ENCODE results near the gene VPS16. TPM values are rescaled to one million over a fixed set of nuclear protein-coding genes. Genes with fewer than 3 reads are reported as not detected.

The VPS16 gene
- total and polyA plus RNA-seq, 2 of the 13 experiments (the other 11 are each of a cell fraction or from before 2014, with no cell fraction given): 34.2 to 35.4 TPM

DNA sequence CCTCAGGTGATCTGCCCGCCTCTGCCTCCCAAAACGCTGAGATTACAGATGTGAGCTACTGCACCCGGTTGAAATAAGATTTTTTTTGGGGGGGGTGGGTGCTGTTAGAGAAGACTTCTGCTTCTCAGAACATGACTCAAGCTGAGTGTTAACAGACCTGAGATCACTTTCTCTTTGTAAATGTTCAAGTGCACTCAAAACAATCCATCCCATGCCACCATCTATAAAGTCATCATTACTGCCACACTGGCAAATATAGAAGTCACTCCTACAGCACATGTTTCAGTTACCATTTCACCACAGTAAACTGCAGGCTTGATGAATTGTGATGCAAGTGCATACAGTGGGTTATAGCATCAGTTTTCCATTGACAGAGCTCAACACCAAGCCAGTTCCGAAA, 9.0 kb downstream of the VPS16 start:
- no peaks in the 10 kb centered on the region for H3K36me3 ChIP-seq (replicated peaks in 1 of 2; ENCODE audit: control insufficient read depth in 1 of 2, insufficient read depth in 2 of 2, low read length in 2 of 2)
- H3K4me3 ChIP-seq (replicated peaks in 1 of 3; ENCODE audit: insufficient read depth in 1 of 3, low read depth in 2 of 3, low read length in 3 of 3): no peak overlapping the region
- no peaks in the 10 kb centered on the region for H3K4me1 ChIP-seq (ENCODE audit: insufficient read depth, low read length)
- FAIRE-seq (no peak), DNase-seq (ENCODE audit: low spot score) (no peak), ATAC-seq (no peak)
- H3K9ac ChIP-seq (ENCODE audit: insufficient read depth, low read depth, low read length): no peak overlapping the region
- no peaks in the 10 kb centered on the region for H4K20me1 ChIP-seq (ENCODE audit: insufficient read depth, low read length)
- in situ Hi-C loops (cut with HindIII; ENCODE audit: extremely low pct_ligation_motif_present, low pct_unique_long_range_greater_than_20kb) (loop anchor here (10.0 kb wide), 1 partner anchor 95 kb away; no protein-coding TSS in a partner anchor), intact Hi-C loops (cut with micrococcal nuclease; ENCODE audit: unreplicated experiment) (no loop called here)
- H2AFZ ChIP-seq (ENCODE audit: low read length): no peak overlapping the region
- no peaks in the 10 kb centered on the region for H3K79me2 ChIP-seq (ENCODE audit: insufficient read depth, low read length)
- ChIA-PET POLR2A (interaction anchor here (0.9 kb wide), 2 partner anchors 9 to 10 kb away, joined by 3 read pairs; partner anchors contain the start of genes PCED1A and VPS16), CTCF (ENCODE audit: low intra/inter-chr PET ratio, low total read pairs) (no interaction called here)
- no peaks in the 10 kb centered on the region for H3K27me3 ChIP-seq (ENCODE audit: control insufficient read depth in 1 of 2, insufficient read depth in 2 of 2, low read length in 2 of 2)
- no peak overlapping the region for H3K4me2 ChIP-seq (ENCODE audit: low read depth, low read length)
- WGBS (ENCODE audit: low lambda C conversion rate): 87% methylated on average over 4 of the region's 4 CpGs
- H3K9me3 ChIP-seq (ENCODE audit: low read length): no peaks in the 10 kb centered on the region
- no peak overlapping the region for H3K27ac ChIP-seq (ENCODE audit: extremely low read length, insufficient read depth, low read length)
- no TSS peak for BruUV-seq (replicated peaks)
- TF ChIP-seq, protein P1, sequence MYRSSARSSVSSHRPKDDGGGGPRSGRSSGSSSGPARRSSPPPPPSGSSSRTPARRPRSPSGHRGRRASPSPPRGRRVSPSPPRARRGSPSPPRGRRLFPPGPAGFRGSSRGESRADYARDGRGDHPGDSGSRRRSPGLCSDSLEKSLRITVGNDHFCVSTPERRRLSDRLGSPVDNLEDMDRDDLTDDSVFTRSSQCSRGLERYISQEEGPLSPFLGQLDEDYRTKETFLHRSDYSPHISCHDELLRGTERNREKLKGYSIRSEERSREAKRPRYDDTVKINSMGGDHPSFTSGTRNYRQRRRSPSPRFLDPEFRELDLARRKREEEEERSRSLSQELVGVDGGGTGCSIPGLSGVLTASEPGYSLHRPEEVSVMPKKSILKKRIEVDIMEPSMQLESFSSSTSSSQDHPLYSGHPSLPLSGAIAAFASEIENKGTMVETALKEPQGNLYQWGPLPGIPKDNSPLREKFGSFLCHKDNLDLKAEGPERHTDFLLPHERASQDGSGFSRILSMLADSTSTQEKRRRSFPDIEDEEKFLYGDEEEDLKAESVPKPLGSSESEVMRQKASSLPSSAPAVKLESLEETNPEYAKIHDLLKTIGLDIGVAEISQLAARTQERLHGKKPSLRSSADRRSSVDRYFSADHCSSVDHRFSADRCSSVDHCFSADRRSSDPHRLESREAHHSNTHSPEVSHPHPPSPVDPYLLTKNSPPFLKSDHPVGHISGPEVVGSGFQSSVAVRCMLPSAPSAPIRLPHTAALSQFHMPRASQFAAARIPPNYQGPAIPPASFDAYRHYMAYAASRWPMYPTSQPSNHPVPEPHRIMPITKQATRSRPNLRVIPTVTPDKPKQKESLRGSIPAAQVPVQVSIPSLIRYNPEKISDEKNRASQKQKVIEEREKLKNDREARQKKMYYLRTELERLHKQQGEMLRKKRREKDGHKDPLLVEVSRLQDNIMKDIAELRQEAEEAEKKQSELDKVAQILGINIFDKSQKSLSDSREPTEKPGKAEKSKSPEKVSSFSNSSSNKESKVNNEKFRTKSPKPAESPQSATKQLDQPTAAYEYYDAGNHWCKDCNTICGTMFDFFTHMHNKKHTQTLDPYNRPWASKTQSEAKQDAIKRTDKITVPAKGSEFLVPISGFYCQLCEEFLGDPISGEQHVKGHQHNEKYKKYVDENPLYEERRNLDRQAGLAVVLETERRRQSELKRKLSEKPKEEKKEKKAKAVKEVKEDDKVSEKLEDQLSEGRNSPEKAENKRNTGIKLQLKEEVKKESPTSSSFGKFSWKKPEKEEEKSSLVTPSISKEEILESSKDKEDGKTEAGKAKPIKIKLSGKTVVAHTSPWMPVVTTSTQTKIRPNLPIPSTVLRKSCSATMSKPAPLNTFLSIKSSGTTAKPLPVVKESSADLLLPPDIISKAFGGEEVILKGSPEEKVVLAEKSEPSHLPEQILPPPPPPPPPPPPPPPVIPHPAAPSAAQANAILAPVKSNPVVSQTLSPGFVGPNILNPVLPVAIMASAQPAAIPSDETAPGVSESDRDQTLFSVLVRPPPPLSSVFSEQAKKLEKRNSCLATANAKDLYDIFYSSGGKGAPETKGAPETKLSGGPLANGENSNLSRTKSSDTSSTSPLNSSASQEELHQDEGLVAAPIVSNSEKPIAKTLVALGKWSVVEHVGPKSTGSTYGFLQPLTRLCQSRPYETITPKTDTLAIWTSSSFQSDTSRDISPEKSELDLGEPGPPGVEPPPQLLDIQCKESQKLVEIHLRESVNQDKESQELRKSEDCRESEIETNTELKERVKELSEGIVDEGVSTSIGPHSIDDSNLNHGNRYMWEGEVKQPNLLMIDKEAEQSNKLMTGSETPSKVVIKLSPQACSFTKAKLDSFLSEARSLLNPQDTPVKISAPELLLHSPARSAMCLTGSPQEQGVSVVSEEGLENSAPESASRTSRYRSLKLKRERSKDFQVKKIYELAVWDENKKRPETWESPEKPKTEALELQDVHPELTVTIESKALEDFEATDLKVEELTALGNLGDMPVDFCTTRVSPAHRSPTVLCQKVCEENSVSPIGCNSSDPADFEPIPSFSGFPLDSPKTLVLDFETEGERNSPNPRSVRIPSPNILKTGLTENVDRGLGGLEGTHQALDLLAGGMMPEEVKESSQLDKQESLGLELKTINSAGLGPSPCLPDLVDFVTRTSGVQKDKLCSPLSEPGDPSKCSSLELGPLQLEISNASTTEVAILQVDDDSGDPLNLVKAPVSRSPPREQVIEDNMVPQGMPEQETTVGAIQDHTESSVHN (CRISPR knock-in tag; IDR thresholded peaks at IDR 0.05): no peak
- TF ChIP-seq, protein P2, sequence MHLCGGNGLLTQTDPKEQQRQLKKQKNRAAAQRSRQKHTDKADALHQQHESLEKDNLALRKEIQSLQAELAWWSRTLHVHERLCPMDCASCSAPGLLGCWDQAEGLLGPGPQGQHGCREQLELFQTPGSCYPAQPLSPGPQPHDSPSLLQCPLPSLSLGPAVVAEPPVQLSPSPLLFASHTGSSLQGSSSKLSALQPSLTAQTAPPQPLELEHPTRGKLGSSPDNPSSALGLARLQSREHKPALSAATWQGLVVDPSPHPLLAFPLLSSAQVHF (CRISPR knock-in tag; IDR thresholded peaks at IDR 0.05): no peak
- TF ChIP-seq CBX5 (CRISPR knock-in tag; IDR thresholded peaks at IDR 0.05; ENCODE audit: borderline replicate concordance) (no peak), SCMH1 (CRISPR knock-in tag; IDR thresholded peaks at IDR 0.05; ENCODE audit: borderline replicate concordance) (no peak), ZNF768 (CRISPR knock-in tag; IDR thresholded peaks at IDR 0.05) (no peak), ZNF230 (CRISPR knock-in tag; IDR thresholded peaks at IDR 0.05) (no peak), POLR2G (IDR thresholded peaks at IDR 0.05; ENCODE audit: low read depth, low read length) (no peak)
- TF ChIP-seq, protein P3, sequence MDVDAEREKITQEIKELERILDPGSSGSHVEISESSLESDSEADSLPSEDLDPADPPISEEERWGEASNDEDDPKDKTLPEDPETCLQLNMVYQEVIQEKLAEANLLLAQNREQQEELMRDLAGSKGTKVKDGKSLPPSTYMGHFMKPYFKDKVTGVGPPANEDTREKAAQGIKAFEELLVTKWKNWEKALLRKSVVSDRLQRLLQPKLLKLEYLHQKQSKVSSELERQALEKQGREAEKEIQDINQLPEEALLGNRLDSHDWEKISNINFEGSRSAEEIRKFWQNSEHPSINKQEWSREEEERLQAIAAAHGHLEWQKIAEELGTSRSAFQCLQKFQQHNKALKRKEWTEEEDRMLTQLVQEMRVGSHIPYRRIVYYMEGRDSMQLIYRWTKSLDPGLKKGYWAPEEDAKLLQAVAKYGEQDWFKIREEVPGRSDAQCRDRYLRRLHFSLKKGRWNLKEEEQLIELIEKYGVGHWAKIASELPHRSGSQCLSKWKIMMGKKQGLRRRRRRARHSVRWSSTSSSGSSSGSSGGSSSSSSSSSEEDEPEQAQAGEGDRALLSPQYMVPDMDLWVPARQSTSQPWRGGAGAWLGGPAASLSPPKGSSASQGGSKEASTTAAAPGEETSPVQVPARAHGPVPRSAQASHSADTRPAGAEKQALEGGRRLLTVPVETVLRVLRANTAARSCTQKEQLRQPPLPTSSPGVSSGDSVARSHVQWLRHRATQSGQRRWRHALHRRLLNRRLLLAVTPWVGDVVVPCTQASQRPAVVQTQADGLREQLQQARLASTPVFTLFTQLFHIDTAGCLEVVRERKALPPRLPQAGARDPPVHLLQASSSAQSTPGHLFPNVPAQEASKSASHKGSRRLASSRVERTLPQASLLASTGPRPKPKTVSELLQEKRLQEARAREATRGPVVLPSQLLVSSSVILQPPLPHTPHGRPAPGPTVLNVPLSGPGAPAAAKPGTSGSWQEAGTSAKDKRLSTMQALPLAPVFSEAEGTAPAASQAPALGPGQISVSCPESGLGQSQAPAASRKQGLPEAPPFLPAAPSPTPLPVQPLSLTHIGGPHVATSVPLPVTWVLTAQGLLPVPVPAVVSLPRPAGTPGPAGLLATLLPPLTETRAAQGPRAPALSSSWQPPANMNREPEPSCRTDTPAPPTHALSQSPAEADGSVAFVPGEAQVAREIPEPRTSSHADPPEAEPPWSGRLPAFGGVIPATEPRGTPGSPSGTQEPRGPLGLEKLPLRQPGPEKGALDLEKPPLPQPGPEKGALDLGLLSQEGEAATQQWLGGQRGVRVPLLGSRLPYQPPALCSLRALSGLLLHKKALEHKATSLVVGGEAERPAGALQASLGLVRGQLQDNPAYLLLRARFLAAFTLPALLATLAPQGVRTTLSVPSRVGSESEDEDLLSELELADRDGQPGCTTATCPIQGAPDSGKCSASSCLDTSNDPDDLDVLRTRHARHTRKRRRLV (CRISPR knock-in tag; IDR thresholded peaks at IDR 0.05): no peak
- TF ChIP-seq, protein P4, sequence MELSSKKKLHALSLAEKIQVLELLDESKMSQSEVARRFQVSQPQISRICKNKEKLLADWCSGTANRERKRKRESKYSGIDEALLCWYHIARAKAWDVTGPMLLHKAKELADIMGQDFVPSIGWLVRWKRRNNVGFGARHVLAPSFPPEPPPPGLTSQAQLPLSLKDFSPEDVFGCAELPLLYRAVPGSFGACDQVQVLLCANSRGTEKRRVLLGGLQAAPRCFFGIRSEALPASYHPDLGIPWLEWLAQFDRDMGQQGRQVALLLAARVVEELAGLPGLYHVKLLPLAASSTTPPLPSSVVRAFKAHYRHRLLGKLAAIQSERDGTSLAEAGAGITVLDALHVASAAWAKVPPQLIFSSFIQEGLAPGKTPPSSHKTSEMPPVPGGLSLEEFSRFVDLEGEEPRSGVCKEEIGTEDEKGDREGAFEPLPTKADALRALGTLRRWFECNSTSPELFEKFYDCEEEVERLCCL (CRISPR knock-in tag; IDR thresholded peaks at IDR 0.05; ENCODE audit: borderline replicate concordance): no peak

All from HepG2 (cell line).